ENCODE results near the gene RABGGTA.

Gene RABGGTA

GRCh38 chr14:24310265-24310645 lies 38.9 kb upstream of the RABGGTA start:
- Histone ChIP-seq H2AK5ac (ENCODE audit: low read length) (no peak overlapping the region), H4K5ac (ENCODE audit: low read length) (no peak overlapping the region), H3K9ac (ENCODE audit: low read length) (no peak overlapping the region), H3K4me1 (ENCODE audit: control insufficient read depth, low read depth, low read length) (no peaks in the 10 kb centered on the region), H3K18ac (ENCODE audit: low read length) (no peak overlapping the region), H3K4ac (ENCODE audit: low read depth, low read length) (no peak overlapping the region), H4K8ac (ENCODE audit: low read depth, low read length) (no peak overlapping the region), H3K36me3 (ENCODE audit: control insufficient read depth, insufficient read depth, low read length) (peaks cover 3% of the 10 kb centered on the region), H2BK120ac (ENCODE audit: low read depth, low read length) (no peak overlapping the region), H3K79me2 (ENCODE audit: control insufficient read depth, insufficient read depth, low read length) (no peaks in the 10 kb centered on the region), H3K4me2 (ENCODE audit: low read length) (no peak overlapping the region), H3K23ac (ENCODE audit: low read length) (no peak overlapping the region), H3K27me3 (ENCODE audit: insufficient read depth, low read length, poor library complexity) (no peaks in the 10 kb centered on the region), H3K4me3 (ENCODE audit: low read length) (no peak overlapping the region), H3K27ac (ENCODE audit: low read depth, low read length) (no peak overlapping the region), H3K56ac (ENCODE audit: low read length) (no peak overlapping the region), H2BK15ac (replicated peaks; ENCODE audit: low read depth) (no peak overlapping the region), H3K79me1 (ENCODE audit: low read length) (peaks cover 2% of the 10 kb centered on the region), H2BK5ac (ENCODE audit: low read length) (no peak overlapping the region)
- WGBS (ENCODE audit: extremely low coverage, insufficient coverage, low lambda C conversion rate), result no CpG with 5 or more reads among the region's 5 CpGs
- no peak for DNase-seq

- Histone ChIP-seq H3K4ac (ENCODE audit: low read depth, low read length) (no peak within 1 kb of the TSS), H2AK5ac (ENCODE audit: low read length) (no peak within 1 kb of the TSS), H3K36me3 (ENCODE audit: control insufficient read depth, insufficient read depth, low read length) (peaks cover 3% of the 10 kb centered on the region), H3K79me1 (ENCODE audit: low read length) (peaks cover 2% of the 10 kb centered on the region), H3K18ac (ENCODE audit: low read length) (no peak within 1 kb of the TSS), H3K27ac (ENCODE audit: low read depth, low read length) (no peak within 1 kb of the TSS), H4K8ac (ENCODE audit: low read depth, low read length) (no peak within 1 kb of the TSS), H3K9ac (ENCODE audit: low read length) (no peak within 1 kb of the TSS), H3K23ac (ENCODE audit: low read length) (no peak within 1 kb of the TSS), H2BK120ac (ENCODE audit: low read depth, low read length) (no peak within 1 kb of the TSS), H3K4me2 (ENCODE audit: low read length) (no peak within 1 kb of the TSS), H3K27me3 (ENCODE audit: insufficient read depth, low read length, poor library complexity) (no peaks in the 10 kb centered on the region), H2BK5ac (ENCODE audit: low read length) (no peak within 1 kb of the TSS), H3K4me3 (ENCODE audit: low read length) (no peak within 1 kb of the TSS), H3K56ac (ENCODE audit: low read length) (no peak within 1 kb of the TSS), H3K79me2 (ENCODE audit: control insufficient read depth, insufficient read depth, low read length) (no peaks in the 10 kb centered on the region), H2BK15ac (replicated peaks; ENCODE audit: low read depth) (no peak within 1 kb of the TSS), H3K4me1 (ENCODE audit: control insufficient read depth, low read depth, low read length) (no peaks in the 10 kb centered on the region), H4K5ac (ENCODE audit: low read length) (no peak within 1 kb of the TSS)
- DNase-seq, result no peak
- WGBS (ENCODE audit: extremely low coverage, insufficient coverage, low lambda C conversion rate), result no CpG with 5 or more reads among the region's 5 CpGs
Observed at GRCh38 chr14:24309538-24310264, 38.3 kb upstream of the RABGGTA start, which contains the start of gene LTB4R2. LTB4R2 (plus strand) TSS chr14:24310140; CDS start chr14:24310665, 525 bp downstream.

- Histone ChIP-seq H3K18ac (ENCODE audit: low read length) (no peak overlapping the region), H3K79me2 (ENCODE audit: control insufficient read depth, insufficient read depth, low read length) (no peaks in the 10 kb centered on the region), H3K9ac (ENCODE audit: low read length) (no peak overlapping the region), H3K79me1 (ENCODE audit: low read length) (peaks cover 2% of the 10 kb centered on the region), H2BK120ac (ENCODE audit: low read depth, low read length) (no peak overlapping the region), H2AK5ac (ENCODE audit: low read length) (no peak overlapping the region), H3K4me3 (ENCODE audit: low read length) (no peak overlapping the region), H4K8ac (ENCODE audit: low read depth, low read length) (no peak overlapping the region), H4K5ac (ENCODE audit: low read length) (no peak overlapping the region), H2BK5ac (ENCODE audit: low read length) (no peak overlapping the region), H3K36me3 (ENCODE audit: control insufficient read depth, insufficient read depth, low read length) (peaks cover 5% of the 10 kb centered on the region), H3K56ac (ENCODE audit: low read length) (no peak overlapping the region), H3K4me1 (ENCODE audit: control insufficient read depth, low read depth, low read length) (no peaks in the 10 kb centered on the region), H3K23ac (ENCODE audit: low read length) (no peak overlapping the region), H3K4ac (ENCODE audit: low read depth, low read length) (no peak overlapping the region), H3K4me2 (ENCODE audit: low read length) (no peak overlapping the region), H3K27me3 (ENCODE audit: insufficient read depth, low read length, poor library complexity) (no peaks in the 10 kb centered on the region), H2BK15ac (replicated peaks; ENCODE audit: low read depth) (no peak overlapping the region), H3K27ac (ENCODE audit: low read depth, low read length) (no peak overlapping the region)
- peak; percentile 47 for DNase-seq
- WGBS (ENCODE audit: extremely low coverage, insufficient coverage, low lambda C conversion rate), result no CpG with 5 or more reads among the region's 7 CpGs
Observed at GRCh38 chr14:24308342-24309124, 37.1 kb upstream of the RABGGTA start.

- no peak within 1 kb of the TSS for H3K23ac ChIP-seq (ENCODE audit: low read length)
- H3K4ac ChIP-seq (ENCODE audit: low read depth, low read length), result no peak within 1 kb of the TSS
- H2BK5ac ChIP-seq (ENCODE audit: low read length), result no peak within 1 kb of the TSS
- no peak within 1 kb of the TSS for H3K4me3 ChIP-seq (ENCODE audit: low read length)
- no peak within 1 kb of the TSS for H3K56ac ChIP-seq (ENCODE audit: low read length)
- H3K27ac ChIP-seq (ENCODE audit: low read depth, low read length), result no peak within 1 kb of the TSS
- DNase-seq, result peak; percentile 71
- peaks cover 2% of the 10 kb centered on the region for H3K79me1 ChIP-seq (ENCODE audit: low read length)
- no peak within 1 kb of the TSS for H3K18ac ChIP-seq (ENCODE audit: low read length)
- no peaks in the 10 kb centered on the region for H3K27me3 ChIP-seq (ENCODE audit: insufficient read depth, low read length, poor library complexity)
- no peak within 1 kb of the TSS for H3K4me2 ChIP-seq (ENCODE audit: low read length)
- H2BK120ac ChIP-seq (ENCODE audit: low read depth, low read length), result no peak within 1 kb of the TSS
- H2AK5ac ChIP-seq (ENCODE audit: low read length), result no peak within 1 kb of the TSS
- peaks cover 5% of the 10 kb centered on the region for H3K36me3 ChIP-seq (ENCODE audit: control insufficient read depth, insufficient read depth, low read length)
- no CpG with 5 or more reads among the region's 6 CpGs for WGBS (ENCODE audit: extremely low coverage, insufficient coverage, low lambda C conversion rate)
- no peaks in the 10 kb centered on the region for H3K4me1 ChIP-seq (ENCODE audit: control insufficient read depth, low read depth, low read length)
- no peaks in the 10 kb centered on the region for H3K79me2 ChIP-seq (ENCODE audit: control insufficient read depth, insufficient read depth, low read length)
- no peak within 1 kb of the TSS for H4K5ac ChIP-seq (ENCODE audit: low read length)
- no peak within 1 kb of the TSS for H4K8ac ChIP-seq (ENCODE audit: low read depth, low read length)
- H3K9ac ChIP-seq (ENCODE audit: low read length), result no peak within 1 kb of the TSS
- no peak within 1 kb of the TSS for H2BK15ac ChIP-seq (replicated peaks; ENCODE audit: low read depth)
Observed at GRCh38 chr14:24307575-24308341, 36.4 kb upstream of the RABGGTA start, which contains the start of gene CIDEB. CIDEB (minus strand) TSS chr14:24307977; CDS start chr14:24307858, 119 bp downstream.

GRCh38 chr14:24307156-24307574 lies 35.8 kb upstream of the RABGGTA start:
- Histone ChIP-seq H3K18ac (ENCODE audit: low read length) (no peak overlapping the region), H4K8ac (ENCODE audit: low read depth, low read length) (no peak overlapping the region), H4K5ac (ENCODE audit: low read length) (no peak overlapping the region), H2BK5ac (ENCODE audit: low read length) (no peak overlapping the region), H3K4me1 (ENCODE audit: control insufficient read depth, low read depth, low read length) (no peaks in the 10 kb centered on the region), H3K27ac (ENCODE audit: low read depth, low read length) (no peak overlapping the region), H3K27me3 (ENCODE audit: insufficient read depth, low read length, poor library complexity) (no peaks in the 10 kb centered on the region), H2AK5ac (ENCODE audit: low read length) (no peak overlapping the region), H3K23ac (ENCODE audit: low read length) (no peak overlapping the region), H3K79me1 (ENCODE audit: low read length) (peaks cover 2% of the 10 kb centered on the region), H3K9ac (ENCODE audit: low read length) (no peak overlapping the region), H2BK120ac (ENCODE audit: low read depth, low read length) (no peak overlapping the region), H3K56ac (ENCODE audit: low read length) (no peak overlapping the region), H2BK15ac (replicated peaks; ENCODE audit: low read depth) (no peak overlapping the region), H3K79me2 (ENCODE audit: control insufficient read depth, insufficient read depth, low read length) (no peaks in the 10 kb centered on the region), H3K4me2 (ENCODE audit: low read length) (no peak overlapping the region), H3K36me3 (ENCODE audit: control insufficient read depth, insufficient read depth, low read length) (peaks cover 5% of the 10 kb centered on the region), H3K4me3 (ENCODE audit: low read length) (no peak overlapping the region), H3K4ac (ENCODE audit: low read depth, low read length) (no peak overlapping the region)
- no peak for DNase-seq
- no CpG with 5 or more reads among the region's 11 CpGs for WGBS (ENCODE audit: extremely low coverage, insufficient coverage, low lambda C conversion rate)
